Body of pancreas (tissue), 4 donors: ENCODE measurements around the gene USP48.

Source experiments
- CTCF ChIP-seq, 7 experiments: fragments of 450-650 bp in 4 of 7; fragments of 200-600 bp in 3 of 7; sonication (generic) in 3 of 7; IDR thresholded peaks; one replicate each; pipeline ENCODE4 v1.5.1; 2016 to 2019; ENCODE audit warnings: antibody characterized with exemption in 7 of 7
- POLR2A ChIP-seq, 3 donors: fragments of 450-650 bp; IDR thresholded peaks; one replicate each; pipeline ENCODE4 v1.6.1; 2016; ENCODE audit warnings: antibody characterized with exemption in 3 of 3, mild to moderate bottlenecking in 2 of 3

GRCh38 chr1:21763694-21764419, 19.1 kb downstream of the USP48 start:
- TF ChIP-seq CTCF (IDR thresholded peaks at IDR 0.05) (no peak), POLR2A (IDR thresholded peaks at IDR 0.05) (no peak)
